GM21390 (cell line): ENCODE results near the gene ZNF860.
A peak's percentile ranks its signal among the peaks of the same experiment; 100 is the strongest.
"Not testable (repeated sequence)": the region's sequence is repeated elsewhere in the genome, so short reads cannot be mapped to it uniquely, and the experiment has no call there.

ENCODE experiments used
- ATAC-seq: cut with Tn5 transposase; IDR thresholded peaks from one replicate; pipeline ENCODE4 v1.9.1; 2021; ENCODE audit not compliant: unreplicated experiment

ZNF860 gene

GRCh38 chr3:31995026-31995425 lies 13.5 kb downstream of the ZNF860 start:
- ATAC-seq, result not testable (repeated sequence)

GRCh38 chr3:31996195-31996594 lies 14.6 kb downstream of the ZNF860 start:
- no peak for ATAC-seq

DNA sequence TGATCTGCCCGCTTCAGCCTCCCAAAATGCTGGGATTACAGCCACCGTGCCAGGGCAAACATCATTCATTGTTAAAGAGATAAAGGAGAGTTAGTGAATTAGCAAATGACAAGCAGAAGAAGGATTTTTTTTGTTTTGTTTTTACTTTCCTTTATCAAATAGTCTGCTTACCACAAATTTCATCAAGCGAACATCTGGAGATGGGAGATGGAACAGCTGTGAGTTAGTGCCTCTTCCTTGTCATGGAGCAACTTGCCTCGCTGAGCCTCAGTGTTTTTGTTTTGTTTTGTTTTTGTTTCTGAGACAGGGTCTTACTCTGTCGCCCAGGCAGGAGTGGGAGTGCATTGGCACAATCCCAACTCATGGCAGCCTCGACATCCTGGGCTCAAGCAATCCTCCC lies 15.9 kb downstream of the ZNF860 start:
- no peak for ATAC-seq

GRCh38 chr3:31999907-32000439 lies 18.4 kb downstream of the ZNF860 start:
- ATAC-seq, result peak; percentile 74

DNA sequence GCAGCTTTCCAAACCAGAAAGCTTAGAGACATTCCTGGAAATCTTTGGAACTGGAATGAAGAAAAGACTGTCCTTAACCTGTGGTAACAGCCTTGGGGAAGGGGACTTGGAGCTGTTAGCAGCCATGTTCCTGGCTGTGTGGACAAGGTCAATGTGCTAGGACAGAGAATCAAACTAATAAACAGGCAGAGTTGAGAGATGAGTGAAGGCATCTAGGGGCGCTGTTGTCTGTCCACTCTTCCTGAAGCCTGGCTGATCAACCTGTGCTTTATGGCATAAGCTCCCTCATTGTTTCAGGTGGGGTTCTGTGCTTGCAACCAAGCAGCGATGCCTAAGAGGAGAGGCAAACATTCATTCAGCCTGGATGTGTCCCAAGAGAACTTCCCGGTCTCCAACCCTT lies 19.3 kb downstream of the ZNF860 start:
- ATAC-seq, result no peak

DNA sequence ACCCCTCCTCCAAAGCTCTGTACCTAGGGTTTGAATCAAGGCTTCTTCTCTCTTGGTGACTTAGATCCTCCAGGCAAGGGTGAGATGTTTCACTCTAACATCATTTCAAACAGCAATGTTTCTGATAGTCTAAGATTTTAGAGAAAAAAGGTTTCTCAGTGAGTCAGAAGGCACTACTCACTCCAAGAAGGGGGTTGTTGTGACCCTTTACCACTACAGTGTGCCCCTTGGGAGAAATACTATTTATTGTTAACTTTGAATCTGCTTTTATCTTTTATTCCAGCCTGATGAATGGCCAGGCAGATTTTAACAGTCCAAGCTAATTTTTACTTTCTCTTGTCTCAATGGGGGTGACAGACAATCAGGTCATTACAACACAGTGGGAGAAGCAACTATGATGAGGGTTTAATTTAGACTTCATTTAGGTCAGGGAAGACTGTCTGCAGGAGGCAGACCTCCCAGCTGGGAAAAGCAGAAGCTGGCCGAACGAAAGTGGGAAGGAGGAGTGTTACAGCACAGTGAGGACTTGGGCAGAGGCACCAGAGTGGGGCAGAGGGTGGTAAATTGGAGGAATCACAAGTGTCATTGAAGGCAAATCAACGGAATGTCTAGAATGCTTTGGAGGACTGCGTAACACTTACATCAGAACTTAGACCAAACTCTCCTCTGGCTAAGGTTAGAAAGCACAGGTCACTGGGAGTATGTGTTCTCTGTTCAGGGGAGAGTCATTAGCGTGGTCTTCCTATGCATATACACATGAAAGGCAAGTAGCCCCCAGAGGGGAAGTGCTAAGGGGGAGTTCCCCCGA lies 21.2 kb downstream of the ZNF860 start:
- no peak for ATAC-seq

- ATAC-seq, result no peak
Observed at GRCh38 chr3:32003380-32003779, 21.8 kb downstream of the ZNF860 start.

GRCh38 chr3:32004113-32004765 lies 22.7 kb downstream of the ZNF860 start:
- ATAC-seq, result no peak

DNA sequence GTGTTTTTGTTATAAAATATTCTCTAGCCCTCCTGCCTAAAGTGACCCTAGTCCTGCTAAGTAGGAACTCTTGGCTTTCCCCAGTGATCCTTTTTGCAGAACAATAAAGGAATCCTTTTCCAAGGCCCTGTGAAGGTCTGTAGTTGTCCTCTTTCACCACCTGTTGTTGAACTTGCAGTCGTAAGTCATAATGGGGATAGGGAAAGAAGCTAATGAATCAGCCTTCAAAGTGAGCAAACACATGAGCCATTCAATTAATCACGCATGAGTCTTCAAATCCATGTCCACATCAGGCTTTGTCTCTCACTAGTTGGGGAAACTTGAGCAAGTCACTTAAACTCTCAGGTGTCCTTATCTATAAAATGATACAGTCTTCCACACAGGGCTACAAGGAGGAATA lies 27.6 kb downstream of the ZNF860 start:
- ATAC-seq, result no peak

- ATAC-seq, result no peak
Observed at GRCh38 chr3:32009957-32010356, 28.4 kb downstream of the ZNF860 start.

- ATAC-seq, result not testable (repeated sequence)
Observed at GRCh38 chr3:32010699-32011098, 29.1 kb downstream of the ZNF860 start.

DNA sequence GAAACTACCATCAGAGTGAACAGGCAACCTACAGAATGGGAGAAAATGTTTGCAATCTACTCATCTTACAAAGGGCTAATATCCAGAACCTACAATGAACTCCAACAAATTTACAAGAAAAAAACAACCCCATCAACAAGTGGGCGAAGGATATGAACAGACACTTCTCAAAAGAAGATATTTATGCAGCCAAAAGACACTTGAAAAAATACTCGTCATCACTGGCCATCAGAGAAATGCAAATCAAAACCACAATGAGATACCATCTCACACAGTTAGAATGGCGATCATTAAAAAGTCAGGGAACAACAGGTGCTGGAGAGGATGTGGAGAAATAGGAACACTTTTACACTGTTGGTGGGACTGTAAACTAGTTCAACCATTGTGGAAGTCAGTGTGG lies 34.1 kb downstream of the ZNF860 start:
- ATAC-seq, result not testable (repeated sequence)

DNA sequence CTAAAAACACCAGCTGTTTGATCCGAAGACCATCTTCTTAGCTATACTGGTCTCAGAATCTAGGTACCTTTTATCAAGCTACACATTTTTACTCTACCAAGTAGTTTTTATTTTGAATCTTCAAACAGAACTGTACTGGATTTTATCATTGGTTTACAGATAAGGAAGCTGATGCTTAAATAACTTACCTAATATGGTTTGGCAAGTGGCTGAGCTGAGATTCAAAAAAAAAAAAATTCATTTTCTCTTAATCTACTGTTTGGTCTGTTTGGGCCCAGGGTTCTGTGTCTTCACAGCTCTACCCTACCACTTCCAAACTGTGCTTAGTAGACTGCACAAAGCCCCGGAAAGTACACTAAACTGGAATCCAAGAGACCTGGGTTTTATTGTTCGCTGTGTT lies 35.7 kb downstream of the ZNF860 start:
- ATAC-seq, result no peak

- no peak for ATAC-seq
Observed at GRCh38 chr3:32018757-32019564, 37.4 kb downstream of the ZNF860 start.

DNA sequence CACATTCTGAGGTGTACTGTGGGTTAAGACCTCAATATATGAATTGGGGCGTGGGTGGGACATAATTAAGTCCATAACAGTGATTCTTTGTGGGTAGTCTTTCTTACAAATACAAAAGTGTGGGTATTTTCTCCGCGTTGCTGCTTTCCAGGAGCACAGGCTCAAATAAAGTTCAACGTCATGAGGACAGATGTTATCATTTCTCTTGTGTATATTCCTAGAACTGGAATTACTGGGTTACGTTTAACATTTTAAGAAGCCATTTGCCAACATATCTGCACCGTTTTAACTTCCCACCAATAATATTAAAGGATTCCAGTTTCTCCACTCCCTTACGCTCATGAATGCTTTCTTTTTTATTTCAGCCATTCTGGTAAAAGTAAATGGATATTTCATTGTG lies 39.6 kb downstream of the ZNF860 start:
- no peak for ATAC-seq

- no peak for ATAC-seq
Observed at GRCh38 chr3:32021748-32022147, 40.2 kb downstream of the ZNF860 start.

- no peak for ATAC-seq
Observed at GRCh38 chr3:32022947-32023346, 41.4 kb downstream of the ZNF860 start.

DNA sequence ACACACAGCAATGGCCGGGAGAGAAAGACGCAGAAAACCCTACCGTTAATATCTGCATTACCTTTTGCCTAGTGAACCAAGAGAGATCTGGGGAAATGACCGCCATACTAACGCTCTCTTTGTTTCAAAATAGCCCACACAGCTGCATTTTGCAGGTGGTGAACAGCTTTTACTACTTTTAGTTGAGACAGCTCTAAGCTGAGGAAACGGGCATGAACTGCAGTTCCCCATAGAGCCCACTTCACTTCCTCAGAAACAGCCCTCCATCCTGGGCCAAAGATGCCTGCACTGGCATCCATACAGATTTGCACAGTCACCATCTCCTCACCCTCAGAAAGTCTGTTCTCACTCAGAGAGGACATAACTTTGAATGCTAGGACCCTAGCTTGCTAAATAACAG lies 45.0 kb downstream of the ZNF860 start:
- ATAC-seq, result no peak

DNA sequence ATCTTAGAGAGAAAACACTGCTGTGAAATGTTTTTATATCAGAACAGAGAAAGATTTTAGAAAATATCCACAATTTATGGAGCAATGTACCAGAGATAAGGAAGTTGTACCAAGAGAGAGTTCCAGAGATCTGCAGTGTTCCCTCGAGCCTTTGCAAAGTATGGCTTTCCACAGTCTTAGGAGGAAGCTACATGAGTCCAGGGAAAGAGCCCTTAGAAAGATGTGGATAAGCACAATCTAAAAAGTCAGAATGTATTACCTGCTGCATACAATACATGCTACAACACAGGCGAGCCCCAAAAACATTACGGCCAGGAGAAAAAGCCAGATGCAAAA lies 56.4 kb downstream of the ZNF860 start:
- ATAC-seq, result no peak

GRCh38 chr3:32041316-32041715 lies 59.8 kb downstream of the ZNF860 start:
- ATAC-seq, result no peak
